ENCODE measurements around the gene ALDOA. TPM values are rescaled to one million over a fixed set of nuclear protein-coding genes. Genes with fewer than 3 reads are reported as not detected.
"Not testable (repeated sequence)": the region's sequence is repeated elsewhere in the genome, so short reads cannot be mapped to it uniquely, and the experiment has no call there.

Gene ALDOA
- total RNA-seq, 1 donor, result 792 TPM

GRCh38 chr16:30112197-30113030 is 46.9 kb downstream of the ALDOA start:
- H3K4me3 ChIP-seq (ENCODE audit: low read depth, low read length), result no peak overlapping the region
- peak; percentile 69 for TF ChIP-seq CTCF (IDR thresholded peaks at IDR 0.05; ENCODE audit: insufficient read depth, low read length)
- peak; percentile 63 for DNase-seq (ENCODE audit: low read depth)

DNA sequence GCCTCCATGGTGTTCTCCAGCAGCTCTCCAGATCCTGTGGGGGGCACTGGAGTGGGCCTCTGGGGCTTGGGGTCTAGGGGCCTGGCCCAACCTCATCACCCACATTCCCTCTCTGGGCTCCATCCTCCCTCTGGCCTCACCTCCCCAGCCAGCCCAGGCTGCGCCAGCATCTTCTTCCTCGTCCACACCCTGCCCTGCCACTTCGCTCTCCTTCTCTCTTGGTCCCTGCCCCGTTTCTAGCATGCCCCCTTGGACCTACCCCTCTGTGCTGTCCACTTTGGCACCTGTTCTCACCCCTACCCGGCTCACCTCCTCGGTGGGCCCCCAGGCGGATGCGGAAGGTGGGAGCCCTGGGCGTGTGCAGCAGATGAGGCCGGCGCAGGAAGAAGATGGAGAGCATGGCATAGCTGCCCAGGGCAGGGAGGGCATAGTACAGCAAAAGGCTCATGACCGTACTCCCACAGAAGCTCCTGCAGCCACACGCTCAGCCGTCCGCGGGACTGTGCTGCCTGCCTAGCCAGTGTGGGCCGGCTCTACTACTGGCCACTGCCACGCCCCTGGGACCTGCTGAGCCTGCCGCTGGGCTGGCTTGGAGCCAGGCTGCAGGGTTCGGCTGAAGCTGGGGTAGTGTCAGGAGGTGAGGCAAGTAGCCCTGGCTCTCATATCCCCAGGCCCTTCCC is 47.6 kb downstream of the ALDOA start, which contains the start of gene GDPD3:
GDPD3 (minus strand) TSS at position 507 of the 680 bp plus-strand sequence; CDS start at position 448, 59 bp downstream.
- no peak within 1 kb of the TSS for H3K4me3 ChIP-seq (ENCODE audit: low read depth, low read length)
- TF ChIP-seq CTCF (IDR thresholded peaks at IDR 0.05; ENCODE audit: insufficient read depth, low read length), result no peak
- DNase-seq (ENCODE audit: low read depth), result peak; percentile 28

DNA sequence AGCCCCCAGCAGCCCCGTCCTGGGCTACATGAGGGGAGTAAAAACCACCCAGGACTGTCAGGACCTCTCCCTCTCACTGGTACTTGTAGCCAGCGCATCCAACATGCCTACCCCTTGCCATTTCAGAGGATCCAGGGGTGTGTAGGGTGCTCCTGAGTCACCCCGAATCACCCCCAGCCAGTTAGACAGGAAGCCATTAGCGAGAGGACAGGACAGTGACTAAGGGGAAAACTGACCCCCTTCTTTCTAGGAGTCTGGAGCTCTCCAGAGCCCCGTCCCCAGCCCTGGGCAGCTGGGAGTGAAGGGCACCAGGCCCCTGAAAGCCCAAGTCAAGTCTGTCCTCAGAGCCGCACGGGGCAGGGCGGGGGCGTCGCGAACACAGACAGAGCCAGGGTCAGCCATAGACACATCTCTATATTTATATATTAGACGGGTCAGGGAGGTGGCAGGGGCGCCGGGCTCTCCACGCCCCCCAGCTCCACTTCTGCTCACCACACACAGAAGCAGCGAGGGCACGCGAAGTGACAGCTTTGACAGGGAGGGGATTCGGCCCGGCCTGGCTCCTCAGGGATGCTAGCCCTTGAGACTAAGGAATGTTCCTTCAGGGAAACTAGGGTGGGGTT is 48.3 kb downstream of the ALDOA start:
- no peak for TF ChIP-seq CTCF (IDR thresholded peaks at IDR 0.05; ENCODE audit: insufficient read depth, low read length)
- no peak for DNase-seq (ENCODE audit: low read depth)

GRCh38 chr16:30114411-30114810 is 48.9 kb downstream of the ALDOA start:
- no peak for DNase-seq (ENCODE audit: low read depth)
- no peak overlapping the region for H3K4me3 ChIP-seq (ENCODE audit: low read depth, low read length)
- TF ChIP-seq CTCF (IDR thresholded peaks at IDR 0.05; ENCODE audit: insufficient read depth, low read length), result no peak

More for the DNA sequence above, 48.3 kb downstream of the ALDOA start:
- H3K4me3 ChIP-seq (ENCODE audit: low read depth, low read length), result no peak overlapping the region

- DNase-seq (ENCODE audit: low read depth); H3K4me3 ChIP-seq (ENCODE audit: low read depth, low read length): not testable (repeated sequence)
Measured at GRCh38 chr16:30114833-30115232, 49.3 kb downstream of the ALDOA start.

DNA sequence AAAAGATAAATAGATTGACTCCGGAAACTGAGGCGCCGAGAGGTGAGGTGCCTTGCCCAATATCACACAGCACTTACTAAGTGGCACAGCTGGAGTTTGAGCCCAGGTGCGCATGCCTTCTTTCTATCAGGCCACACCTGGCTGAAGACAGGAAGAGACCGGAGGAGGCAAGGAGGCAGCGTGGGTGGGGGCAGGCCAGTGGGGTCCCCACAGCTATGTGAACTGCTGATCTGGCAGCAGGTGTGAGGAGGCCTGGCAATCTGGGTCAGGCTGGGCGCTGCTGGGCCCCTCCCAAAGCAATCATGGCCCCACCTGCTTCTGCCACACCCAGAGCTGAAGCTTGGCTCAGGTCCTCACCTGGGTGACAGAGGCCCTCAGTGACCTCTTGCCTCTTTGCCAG is 49.7 kb downstream of the ALDOA start:
- TF ChIP-seq CTCF (IDR thresholded peaks at IDR 0.05; ENCODE audit: insufficient read depth, low read length), result no peak
- H3K4me3 ChIP-seq (ENCODE audit: low read depth, low read length), result no peak overlapping the region
- no peak for DNase-seq (ENCODE audit: low read depth)
